Measurements from ENCODE around the gene SERPINA12. TPM values are rescaled to one million over a fixed set of nuclear protein-coding genes. Genes with fewer than 3 reads are reported as not detected.

Gene SERPINA12
- total and polyA plus RNA-seq, 2 of the 13 experiments (the other 11 are each of a cell fraction or from before 2014, with no cell fraction given), result 0.08 TPM; not detected in 1

DNA sequence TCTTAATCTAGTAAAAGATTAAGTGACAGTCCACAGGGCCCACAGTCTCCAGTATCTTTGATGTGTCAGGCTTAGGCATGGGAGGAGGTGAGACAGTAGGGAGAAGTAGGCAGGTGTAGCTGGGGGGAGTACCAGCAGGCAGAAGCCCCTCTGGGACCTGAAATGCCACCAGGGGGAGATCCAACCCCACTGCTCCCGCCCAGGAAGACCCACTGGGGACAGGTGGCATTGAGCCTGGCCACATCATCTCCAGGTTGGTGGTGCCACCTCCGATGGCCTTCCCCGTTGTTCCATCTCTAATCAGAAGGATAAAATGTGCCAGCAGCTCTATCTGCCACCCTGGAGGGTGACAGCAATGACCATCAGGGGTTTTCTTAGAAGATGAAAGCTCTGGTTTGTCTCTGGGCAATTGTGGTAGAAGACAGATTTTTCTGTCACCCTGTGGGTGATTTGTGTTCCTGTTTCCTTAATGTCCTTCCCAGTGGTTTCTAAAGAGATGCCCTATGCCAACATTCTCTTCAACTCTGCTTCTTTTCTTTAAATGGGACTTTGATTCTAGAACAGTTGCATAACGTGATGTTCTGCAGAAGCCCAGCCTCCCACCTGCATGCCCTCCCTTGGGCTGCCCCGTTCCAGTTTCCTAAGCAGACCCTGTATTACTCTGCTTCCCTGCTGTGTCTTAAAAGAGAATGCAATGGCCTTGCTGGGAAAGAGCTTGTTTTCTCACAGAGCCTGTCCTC lies 12.3 kb upstream of the SERPINA12 start (continued):
- 0 out of 2 replicates have a peak, but pooled peaks have one; percentile 3 for TF ChIP-seq HDAC1 (CRISPR knock-in tag; IDR thresholded peaks at IDR 0.05)
- TF ChIP-seq ZNF674 (CRISPR knock-in tag; IDR thresholded peaks at IDR 0.05; ENCODE audit: low read depth), result no peak
- TF ChIP-seq HOXA7 (CRISPR knock-in tag; IDR thresholded peaks at IDR 0.05), result no peak
- TF ChIP-seq, protein P1, sequence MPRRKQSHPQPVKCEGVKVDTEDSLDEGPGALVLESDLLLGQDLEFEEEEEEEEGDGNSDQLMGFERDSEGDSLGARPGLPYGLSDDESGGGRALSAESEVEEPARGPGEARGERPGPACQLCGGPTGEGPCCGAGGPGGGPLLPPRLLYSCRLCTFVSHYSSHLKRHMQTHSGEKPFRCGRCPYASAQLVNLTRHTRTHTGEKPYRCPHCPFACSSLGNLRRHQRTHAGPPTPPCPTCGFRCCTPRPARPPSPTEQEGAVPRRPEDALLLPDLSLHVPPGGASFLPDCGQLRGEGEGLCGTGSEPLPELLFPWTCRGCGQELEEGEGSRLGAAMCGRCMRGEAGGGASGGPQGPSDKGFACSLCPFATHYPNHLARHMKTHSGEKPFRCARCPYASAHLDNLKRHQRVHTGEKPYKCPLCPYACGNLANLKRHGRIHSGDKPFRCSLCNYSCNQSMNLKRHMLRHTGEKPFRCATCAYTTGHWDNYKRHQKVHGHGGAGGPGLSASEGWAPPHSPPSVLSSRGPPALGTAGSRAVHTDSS (CRISPR knock-in tag; conservative IDR thresholded peaks at IDR 0.05), result no peak
- no peak for TF ChIP-seq GATAD2A (CRISPR knock-in tag; IDR thresholded peaks at IDR 0.05)
- TF ChIP-seq GATA4 (IDR thresholded peaks at IDR 0.05; ENCODE audit: borderline replicate concordance, low read depth), result no peak
- TF ChIP-seq GLI4 (CRISPR knock-in tag; IDR thresholded peaks at IDR 0.05; ENCODE audit: borderline replicate concordance), result no peak
- no peak for TF ChIP-seq THYN1 (CRISPR knock-in tag; IDR thresholded peaks at IDR 0.05; ENCODE audit: borderline replicate concordance, low read depth)
- TF ChIP-seq GFI1 (CRISPR knock-in tag; IDR thresholded peaks at IDR 0.05; ENCODE audit: borderline replicate concordance), result no peak
- TF ChIP-seq, protein P2, sequence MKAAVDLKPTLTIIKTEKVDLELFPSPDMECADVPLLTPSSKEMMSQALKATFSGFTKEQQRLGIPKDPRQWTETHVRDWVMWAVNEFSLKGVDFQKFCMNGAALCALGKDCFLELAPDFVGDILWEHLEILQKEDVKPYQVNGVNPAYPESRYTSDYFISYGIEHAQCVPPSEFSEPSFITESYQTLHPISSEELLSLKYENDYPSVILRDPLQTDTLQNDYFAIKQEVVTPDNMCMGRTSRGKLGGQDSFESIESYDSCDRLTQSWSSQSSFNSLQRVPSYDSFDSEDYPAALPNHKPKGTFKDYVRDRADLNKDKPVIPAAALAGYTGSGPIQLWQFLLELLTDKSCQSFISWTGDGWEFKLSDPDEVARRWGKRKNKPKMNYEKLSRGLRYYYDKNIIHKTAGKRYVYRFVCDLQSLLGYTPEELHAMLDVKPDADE (CRISPR knock-in tag; IDR thresholded peaks at IDR 0.05), result no peak
- TF ChIP-seq RNF2 (conservative IDR thresholded peaks at IDR 0.05; ENCODE audit: low read depth), result no peak
- peak; percentile 69 for TF ChIP-seq HNRNPL (IDR thresholded peaks at IDR 0.05; ENCODE audit: low read depth, low read length)
- TF ChIP-seq STAG1 (CRISPR knock-in tag; IDR thresholded peaks at IDR 0.05), result peak; percentile 54
- TF ChIP-seq NCOA1 (CRISPR knock-in tag; IDR thresholded peaks at IDR 0.05), result 0 out of 2 replicates have a peak, but pooled peaks have one; percentile 4
- no peak for TF ChIP-seq ZIK1 (CRISPR knock-in tag; IDR thresholded peaks at IDR 0.05; ENCODE audit: borderline replicate concordance, low read depth)
- no peak for TF ChIP-seq TBX2 (CRISPR knock-in tag; IDR thresholded peaks at IDR 0.05; ENCODE audit: borderline replicate concordance)
- no peak for TF ChIP-seq ZNF180 (CRISPR knock-in tag; IDR thresholded peaks at IDR 0.05; ENCODE audit: borderline replicate concordance, low read depth)
- TF ChIP-seq RBFOX2 (IDR thresholded peaks at IDR 0.05; ENCODE audit: low read depth, low read length), result 0 out of 2 replicates have a peak, but pooled peaks have one; percentile 39
- 0 out of 2 replicates have a peak, but pooled peaks have one; percentile 22 for TF ChIP-seq ZNF569 (CRISPR knock-in tag; IDR thresholded peaks at IDR 0.05; ENCODE audit: borderline replicate concordance)
- TF ChIP-seq, protein P3, sequence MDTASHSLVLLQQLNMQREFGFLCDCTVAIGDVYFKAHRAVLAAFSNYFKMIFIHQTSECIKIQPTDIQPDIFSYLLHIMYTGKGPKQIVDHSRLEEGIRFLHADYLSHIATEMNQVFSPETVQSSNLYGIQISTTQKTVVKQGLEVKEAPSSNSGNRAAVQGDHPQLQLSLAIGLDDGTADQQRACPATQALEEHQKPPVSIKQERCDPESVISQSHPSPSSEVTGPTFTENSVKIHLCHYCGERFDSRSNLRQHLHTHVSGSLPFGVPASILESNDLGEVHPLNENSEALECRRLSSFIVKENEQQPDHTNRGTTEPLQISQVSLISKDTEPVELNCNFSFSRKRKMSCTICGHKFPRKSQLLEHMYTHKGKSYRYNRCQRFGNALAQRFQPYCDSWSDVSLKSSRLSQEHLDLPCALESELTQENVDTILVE (CRISPR knock-in tag; IDR thresholded peaks at IDR 0.05), result no peak
- TF ChIP-seq ZNF232 (CRISPR knock-in tag; IDR thresholded peaks at IDR 0.05; ENCODE audit: borderline replicate concordance), result no peak
- TF ChIP-seq REL (CRISPR knock-in tag; conservative IDR thresholded peaks at IDR 0.05), result no peak
- TF ChIP-seq ZNF546 (CRISPR knock-in tag; conservative IDR thresholded peaks at IDR 0.05), result 0 out of 2 replicates have a peak, but pooled peaks have one; percentile 46
- no peak for TF ChIP-seq YEATS2 (CRISPR knock-in tag; IDR thresholded peaks at IDR 0.05; ENCODE audit: borderline replicate concordance)
- TF ChIP-seq CC2D1A (CRISPR knock-in tag; IDR thresholded peaks at IDR 0.05), result no peak
- TF ChIP-seq, protein P4, sequence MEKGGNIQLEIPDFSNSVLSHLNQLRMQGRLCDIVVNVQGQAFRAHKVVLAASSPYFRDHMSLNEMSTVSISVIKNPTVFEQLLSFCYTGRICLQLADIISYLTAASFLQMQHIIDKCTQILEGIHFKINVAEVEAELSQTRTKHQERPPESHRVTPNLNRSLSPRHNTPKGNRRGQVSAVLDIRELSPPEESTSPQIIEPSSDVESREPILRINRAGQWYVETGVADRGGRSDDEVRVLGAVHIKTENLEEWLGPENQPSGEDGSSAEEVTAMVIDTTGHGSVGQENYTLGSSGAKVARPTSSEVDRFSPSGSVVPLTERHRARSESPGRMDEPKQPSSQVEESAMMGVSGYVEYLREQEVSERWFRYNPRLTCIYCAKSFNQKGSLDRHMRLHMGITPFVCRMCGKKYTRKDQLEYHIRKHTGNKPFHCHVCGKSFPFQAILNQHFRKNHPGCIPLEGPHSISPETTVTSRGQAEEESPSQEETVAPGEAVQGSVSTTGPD (CRISPR knock-in tag; IDR thresholded peaks at IDR 0.05), result no peak

All from HepG2 (cell line).